ENCODE measurements around the gene AP1S2.
"Not testable (repeated sequence)": the region's sequence is repeated elsewhere in the genome, so short reads cannot be mapped to it uniquely, and the experiment has no call there.

Gene AP1S2

GRCh38 chrX:15854080-15854655 lies 445 bp downstream of the AP1S2 start:
- DNase-seq = peak; percentile 84

GRCh38 chrX:15853586-15854079 lies 980 bp downstream of the AP1S2 start:
- DNase-seq = no peak

DNA sequence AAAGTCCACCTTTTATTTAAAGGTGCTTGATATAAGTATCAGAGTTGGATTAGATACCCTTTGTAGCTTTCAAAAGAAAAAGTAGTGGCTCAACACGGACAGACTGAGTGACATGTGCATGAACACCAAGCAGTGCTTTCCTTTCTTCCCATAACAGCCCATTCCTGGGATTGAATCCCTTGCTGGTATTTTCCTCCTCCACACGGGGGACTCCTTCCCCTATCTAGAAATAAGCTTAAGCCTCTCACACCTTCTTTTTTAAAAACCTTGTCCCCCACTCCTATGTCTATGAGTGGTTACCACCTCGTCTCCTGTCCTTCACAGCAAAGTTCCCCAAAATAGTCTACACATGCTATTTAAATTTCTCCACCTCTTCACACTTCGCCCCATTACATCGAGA lies 5.1 kb downstream of the AP1S2 start:
- peak; percentile 22 for DNase-seq

- DNase-seq = no peak
Measured at GRCh38 chrX:15848576-15848975, 6.0 kb downstream of the AP1S2 start.

- no peak for DNase-seq
Measured at GRCh38 chrX:15843960-15844359, 10.7 kb downstream of the AP1S2 start.

- DNase-seq = no peak
Measured at GRCh38 chrX:15841853-15842516, 12.6 kb downstream of the AP1S2 start.

DNA sequence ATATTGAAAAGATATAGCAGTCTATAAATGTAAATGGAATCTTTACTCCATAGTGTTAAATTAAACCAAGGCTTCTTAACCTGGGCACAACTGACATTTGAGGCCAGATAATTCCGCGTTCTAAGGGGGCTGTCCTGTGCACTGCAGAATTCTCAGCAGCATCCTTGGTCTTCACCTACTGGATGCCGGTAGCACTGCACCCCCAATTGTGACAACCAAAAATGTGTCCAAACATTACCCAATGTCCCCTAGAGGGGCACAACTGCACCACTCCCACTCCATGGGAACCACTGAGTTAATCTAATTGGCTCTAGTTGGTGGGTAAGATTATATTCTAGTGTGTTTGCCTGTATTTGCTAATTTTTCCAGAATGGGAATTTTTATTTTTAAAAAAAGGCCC lies 16.6 kb downstream of the AP1S2 start:
- DNase-seq = no peak

- DNase-seq = no peak
Measured at GRCh38 chrX:15834827-15835595, 19.6 kb downstream of the AP1S2 start.

- no peak for DNase-seq
Measured at GRCh38 chrX:15834053-15834452, 20.6 kb downstream of the AP1S2 start.

DNA sequence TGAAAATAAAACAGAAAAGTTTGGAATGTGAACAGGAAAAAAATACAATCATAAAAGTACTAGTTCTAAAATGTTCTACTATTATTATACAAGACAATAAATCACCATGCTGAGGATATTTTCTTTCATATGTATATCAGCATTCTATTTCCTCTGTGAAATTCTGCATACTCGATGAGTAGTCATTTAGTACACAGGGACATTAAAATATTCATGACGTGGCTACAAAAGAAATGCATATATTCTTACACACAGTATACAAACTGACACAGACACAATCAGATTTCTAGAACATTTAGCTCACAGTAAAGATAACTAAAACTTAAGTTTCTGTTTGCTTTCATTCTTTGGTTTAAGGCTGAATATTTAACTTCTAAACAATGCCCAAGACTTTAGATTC lies 23.3 kb downstream of the AP1S2 start:
- not testable (repeated sequence) for DNase-seq

DNA sequence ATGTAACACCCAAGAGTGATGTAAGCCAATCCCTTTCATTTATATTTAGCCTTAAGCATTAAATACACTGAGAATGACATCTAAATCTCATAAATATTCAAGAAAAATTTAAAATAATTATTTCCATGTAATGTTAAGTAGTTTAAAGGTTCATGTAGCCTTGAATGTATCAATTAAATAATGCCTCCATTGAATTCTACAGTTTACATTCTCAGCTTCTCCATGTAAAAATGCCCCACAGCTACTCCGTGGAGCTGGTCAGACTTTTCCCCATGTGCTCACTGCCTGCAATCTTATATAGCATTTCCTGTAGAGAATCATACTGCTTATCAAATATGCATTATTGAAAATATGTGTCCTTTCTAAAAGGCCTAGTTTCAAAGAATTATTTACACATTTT lies 25.4 kb downstream of the AP1S2 start:
- no peak for DNase-seq

GRCh38 chrX:15825936-15826335 lies 28.7 kb downstream of the AP1S2 start:
- DNase-seq = no peak

GRCh38 chrX:15822922-15823321 lies 31.7 kb downstream of the AP1S2 start:
- no peak for DNase-seq

- DNase-seq = no peak
Measured at GRCh38 chrX:15820106-15821073, 34.2 kb downstream of the AP1S2 start.

- no peak for DNase-seq
Measured at GRCh38 chrX:15816886-15817285, 37.7 kb downstream of the AP1S2 start.

DNA sequence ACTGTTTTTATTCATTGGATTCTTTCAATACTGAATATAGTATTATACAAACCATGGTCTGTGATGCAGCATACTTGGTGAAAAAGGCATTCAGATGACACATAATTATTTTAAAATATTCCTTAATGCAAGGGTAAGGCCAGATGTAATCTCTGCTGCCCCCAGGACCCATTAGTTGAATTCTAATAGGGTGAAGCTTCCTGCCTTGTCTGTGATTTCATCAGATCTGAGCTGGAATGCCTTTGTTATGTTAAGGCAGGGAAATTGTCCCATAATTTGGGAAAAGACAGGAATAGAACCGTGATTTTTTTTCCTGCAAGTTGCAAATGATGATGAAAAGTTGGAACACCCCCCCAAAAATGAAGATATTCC lies 38.2 kb downstream of the AP1S2 start:
- no peak for DNase-seq

- DNase-seq = no peak
Measured at GRCh38 chrX:15815779-15816437, 38.7 kb downstream of the AP1S2 start.

- DNase-seq = no peak
Measured at GRCh38 chrX:15814771-15815365, 39.7 kb downstream of the AP1S2 start.

DNA sequence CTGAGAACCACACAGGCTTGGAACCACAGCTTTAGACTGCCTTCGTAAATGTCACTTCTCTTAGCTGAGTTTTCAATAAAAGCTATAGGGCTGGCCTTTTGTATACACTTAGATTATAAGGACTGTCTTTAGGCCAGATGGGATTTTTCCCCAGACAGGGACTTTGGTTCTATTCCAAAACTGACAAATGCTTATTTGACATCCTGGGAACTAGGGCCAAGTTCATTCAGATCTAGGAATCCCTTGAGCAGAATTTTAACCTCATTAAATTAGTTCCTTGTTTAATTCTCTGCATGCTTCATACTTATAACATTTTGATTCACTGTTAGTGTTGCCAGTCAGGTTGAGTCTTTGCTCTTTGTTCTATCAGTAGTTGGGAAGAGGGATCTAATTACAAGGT lies 41.2 kb downstream of the AP1S2 start:
- DNase-seq = no peak

GRCh38 chrX:15812192-15812938 lies 42.2 kb downstream of the AP1S2 start:
- no peak for DNase-seq

DNA sequence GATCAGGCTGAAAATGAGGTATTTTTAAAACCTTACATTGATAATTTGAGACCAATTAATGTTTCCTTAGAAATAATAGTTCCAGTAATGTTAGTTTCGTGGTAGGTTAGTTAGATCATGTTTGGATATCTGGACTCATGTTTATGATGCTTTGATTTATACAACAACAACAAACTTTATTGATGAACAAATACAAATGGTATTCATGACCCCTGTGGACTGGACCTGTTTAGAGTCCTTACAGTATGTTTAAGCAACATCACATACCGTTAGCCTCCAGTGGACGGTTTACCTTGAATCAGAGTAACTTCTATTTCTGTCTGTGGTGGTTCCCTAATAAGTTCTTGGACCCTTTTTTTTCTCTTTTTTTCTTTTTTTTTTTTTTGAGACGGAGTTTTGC lies 46.4 kb downstream of the AP1S2 start:
- no peak for DNase-seq

Measured in retina (tissue), 1 donor.